ENCODE results near the gene RB1.

- TF ChIP-seq POLR2AphosphoS5 (IDR thresholded peaks at IDR 0.05; ENCODE audit: low read depth, low read length) = no peak
- no peak for TF ChIP-seq REST (IDR thresholded peaks at IDR 0.05; ENCODE audit: insufficient read depth in 1 of 2, low read depth in 2 of 2, low read length in 2 of 2)
Observed at GRCh38 chr13:48393698-48394085, 90.1 kb downstream of the RB1 start.

All from PFSK-1 (cell line).